Nephron (organoid): Measurements from ENCODE around the gene NPC1.

Source experiments
- H3K27ac Mint-ChIP-seq, 3 experiments: 2 replicates each; pipeline ENCODE4 v1.8.0; 2020; ENCODE audit warnings: mixed read lengths in 3 of 3, mild to moderate bottlenecking in 2 of 3, moderate library complexity in 1 of 3
- H3K27me3 Mint-ChIP-seq: 2 replicates; pipeline ENCODE4 v1.8.0; 2021; ENCODE audit warnings: low read depth, mild to moderate bottlenecking, moderate library complexity, mixed read lengths
- H3K36me3 Mint-ChIP-seq: 2 replicates; pipeline ENCODE4 v1.8.0; 2020; ENCODE audit warnings: low read depth, mixed read lengths
- H3K4me1 Mint-ChIP-seq: 2 replicates; pipeline ENCODE4 v1.8.0; 2020; ENCODE audit warnings: mixed read lengths
- H3K4me3 Mint-ChIP-seq, 3 experiments: 2 replicates each; pipeline ENCODE4 v1.8.0; 2020; ENCODE audit warnings: mild to moderate bottlenecking in 3 of 3, mixed read lengths in 3 of 3, moderate library complexity in 2 of 3
- H3K9me3 Mint-ChIP-seq: 2 replicates; pipeline ENCODE4 v1.8.0; 2020; ENCODE audit warnings: mixed read lengths
- TF ChIP-seq, protein P1 (sequence below), 3 experiments: fragments of 200-600 bp; sonication (generic); IDR thresholded peaks; one replicate each; pipeline ENCODE4 v1.5.0; 2021; ENCODE audit warnings: antibody characterized with exemption in 3 of 3; ENCODE audit not compliant: unreplicated experiment in 3 of 3

NPC1 gene

DNA sequence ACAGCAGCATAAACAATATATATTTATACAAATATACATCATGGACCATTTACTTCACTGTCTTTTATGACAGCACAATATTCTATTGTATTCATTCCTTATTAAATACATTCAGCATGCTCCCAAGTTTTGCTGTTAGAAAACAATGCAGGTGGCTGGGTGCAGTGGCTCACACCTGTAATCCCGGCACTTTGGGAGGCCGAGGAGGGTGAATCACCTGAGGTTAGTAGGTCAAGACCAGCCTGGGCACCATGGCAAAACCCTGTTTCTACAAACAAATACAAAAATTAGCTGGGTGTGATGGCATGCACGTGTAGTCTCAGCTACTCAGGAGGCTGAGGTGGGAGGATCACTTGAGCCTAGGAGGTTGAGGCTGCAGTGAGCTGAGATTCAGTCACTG lies 39.0 kb downstream of the NPC1 start:
- no peaks in the 10 kb centered on the region for H3K27me3 Mint-ChIP-seq
- peaks cover 8% of the 10 kb centered on the region for H3K4me1 Mint-ChIP-seq
- H3K9me3 Mint-ChIP-seq, result no peaks in the 10 kb centered on the region
- H3K36me3 Mint-ChIP-seq, result peaks cover 61% of the 10 kb centered on the region
- H3K4me3 Mint-ChIP-seq, result no peak overlapping the region
- TF ChIP-seq, protein P1, sequence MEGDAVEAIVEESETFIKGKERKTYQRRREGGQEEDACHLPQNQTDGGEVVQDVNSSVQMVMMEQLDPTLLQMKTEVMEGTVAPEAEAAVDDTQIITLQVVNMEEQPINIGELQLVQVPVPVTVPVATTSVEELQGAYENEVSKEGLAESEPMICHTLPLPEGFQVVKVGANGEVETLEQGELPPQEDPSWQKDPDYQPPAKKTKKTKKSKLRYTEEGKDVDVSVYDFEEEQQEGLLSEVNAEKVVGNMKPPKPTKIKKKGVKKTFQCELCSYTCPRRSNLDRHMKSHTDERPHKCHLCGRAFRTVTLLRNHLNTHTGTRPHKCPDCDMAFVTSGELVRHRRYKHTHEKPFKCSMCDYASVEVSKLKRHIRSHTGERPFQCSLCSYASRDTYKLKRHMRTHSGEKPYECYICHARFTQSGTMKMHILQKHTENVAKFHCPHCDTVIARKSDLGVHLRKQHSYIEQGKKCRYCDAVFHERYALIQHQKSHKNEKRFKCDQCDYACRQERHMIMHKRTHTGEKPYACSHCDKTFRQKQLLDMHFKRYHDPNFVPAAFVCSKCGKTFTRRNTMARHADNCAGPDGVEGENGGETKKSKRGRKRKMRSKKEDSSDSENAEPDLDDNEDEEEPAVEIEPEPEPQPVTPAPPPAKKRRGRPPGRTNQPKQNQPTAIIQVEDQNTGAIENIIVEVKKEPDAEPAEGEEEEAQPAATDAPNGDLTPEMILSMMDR (IDR thresholded peaks at IDR 0.05; ENCODE audit: unreplicated experiment in 3 of 3), result no peak
- no peak overlapping the region for H3K27ac Mint-ChIP-seq

DNA sequence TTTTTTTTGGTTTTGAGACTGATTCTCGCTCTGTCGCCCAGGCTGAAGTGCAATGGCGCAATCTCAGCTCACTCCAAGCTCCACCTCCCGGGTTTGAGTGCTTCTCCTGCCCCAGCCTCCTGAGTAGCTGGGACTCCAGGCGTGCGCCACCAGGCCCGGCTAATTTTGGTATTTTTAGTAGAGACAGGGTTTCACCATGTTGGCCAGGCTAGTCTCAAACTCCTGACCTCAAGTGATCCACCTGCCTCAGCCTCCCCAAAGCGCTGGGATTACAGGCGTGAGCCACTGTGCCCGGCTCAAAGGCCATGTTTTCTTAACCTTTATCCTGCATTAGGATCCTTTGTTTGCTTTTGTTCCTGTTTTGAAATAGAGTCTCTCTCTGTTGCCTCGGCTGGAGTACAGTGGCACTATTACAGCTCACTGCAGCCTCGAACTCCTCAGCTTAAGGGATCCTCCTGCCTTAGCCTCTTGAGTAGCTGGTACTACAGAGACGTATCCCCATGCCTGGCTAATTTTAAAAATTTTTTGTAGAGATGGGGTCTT lies 41.0 kb downstream of the NPC1 start:
- Mint-ChIP-seq H3K36me3 (peaks cover 55% of the 10 kb centered on the region), H3K4me3 (no peak overlapping the region), H3K27me3 (no peaks in the 10 kb centered on the region), H3K27ac (no peak overlapping the region), H3K4me1 (no peaks in the 10 kb centered on the region), H3K9me3 (no peaks in the 10 kb centered on the region)
- TF ChIP-seq, protein P1 (IDR thresholded peaks at IDR 0.05; ENCODE audit: unreplicated experiment in 3 of 3), result no peak

DNA sequence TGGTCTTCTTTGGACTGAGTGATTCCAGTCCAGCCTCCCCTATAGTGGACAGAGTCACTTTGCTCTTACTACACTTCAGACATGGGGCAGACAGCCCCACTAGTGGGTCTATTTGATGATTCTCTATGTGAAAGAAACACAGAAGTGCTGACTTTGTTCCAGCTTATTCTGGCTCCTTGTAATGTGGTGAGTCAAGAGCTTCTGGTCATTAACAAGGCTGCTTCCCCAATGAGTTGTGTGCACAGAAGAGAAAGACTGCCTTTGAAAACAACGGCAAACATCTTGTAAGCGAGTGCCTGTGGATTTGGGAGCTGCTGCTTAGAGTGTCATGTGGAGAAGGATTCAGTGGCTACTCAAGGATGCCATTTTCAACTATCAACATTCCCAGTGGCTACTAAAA lies 43.8 kb downstream of the NPC1 start:
- H3K9me3 Mint-ChIP-seq, result no peaks in the 10 kb centered on the region
- H3K27me3 Mint-ChIP-seq, result no peaks in the 10 kb centered on the region
- peaks cover 19% of the 10 kb centered on the region for H3K4me1 Mint-ChIP-seq
- H3K4me3 Mint-ChIP-seq, result no peak overlapping the region
- peaks cover 65% of the 10 kb centered on the region for H3K36me3 Mint-ChIP-seq
- no peak overlapping the region for H3K27ac Mint-ChIP-seq
- TF ChIP-seq, protein P1 (IDR thresholded peaks at IDR 0.05; ENCODE audit: unreplicated experiment in 3 of 3), result no peak

DNA sequence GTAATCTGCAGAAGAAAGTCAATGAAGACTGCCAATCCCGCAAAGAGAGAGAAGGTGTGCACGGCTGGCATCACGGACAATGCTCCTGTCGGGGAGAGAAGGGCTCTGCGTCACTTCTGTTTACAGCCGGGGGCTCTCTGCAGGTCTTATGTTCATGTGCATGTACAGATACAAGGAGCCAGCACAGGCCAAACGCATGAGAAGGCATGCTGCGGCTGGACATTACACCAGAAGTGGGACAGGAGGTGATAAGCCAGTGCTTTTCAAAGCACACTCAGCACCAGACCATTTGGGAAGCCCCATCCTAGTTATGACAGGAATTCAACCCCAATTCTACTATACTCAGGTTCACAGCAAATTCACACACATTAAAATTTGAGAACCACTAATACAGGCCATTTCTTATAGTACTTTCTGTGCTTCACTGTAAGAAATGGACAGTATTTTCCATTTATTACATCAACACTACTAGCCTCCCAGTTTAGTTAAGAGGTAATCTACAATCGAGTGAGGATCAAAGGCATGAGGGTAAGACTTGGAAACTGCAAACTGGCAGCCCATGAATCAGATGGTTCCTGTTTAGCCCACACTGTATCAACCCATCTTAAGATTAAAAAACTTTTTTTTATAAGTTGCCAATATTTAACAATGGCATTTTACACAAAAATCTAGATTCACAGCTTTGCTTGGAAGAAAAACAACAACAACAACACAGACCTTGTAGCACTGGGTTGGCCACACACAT lies 44.8 kb downstream of the NPC1 start:
- TF ChIP-seq, protein P1 (IDR thresholded peaks at IDR 0.05; ENCODE audit: unreplicated experiment in 3 of 3), result no peak
- Mint-ChIP-seq H3K4me3 (no peak overlapping the region), H3K27ac (no peak overlapping the region), H3K9me3 (no peaks in the 10 kb centered on the region), H3K36me3 (peaks cover 64% of the 10 kb centered on the region), H3K4me1 (peaks cover 23% of the 10 kb centered on the region), H3K27me3 (no peaks in the 10 kb centered on the region)

DNA sequence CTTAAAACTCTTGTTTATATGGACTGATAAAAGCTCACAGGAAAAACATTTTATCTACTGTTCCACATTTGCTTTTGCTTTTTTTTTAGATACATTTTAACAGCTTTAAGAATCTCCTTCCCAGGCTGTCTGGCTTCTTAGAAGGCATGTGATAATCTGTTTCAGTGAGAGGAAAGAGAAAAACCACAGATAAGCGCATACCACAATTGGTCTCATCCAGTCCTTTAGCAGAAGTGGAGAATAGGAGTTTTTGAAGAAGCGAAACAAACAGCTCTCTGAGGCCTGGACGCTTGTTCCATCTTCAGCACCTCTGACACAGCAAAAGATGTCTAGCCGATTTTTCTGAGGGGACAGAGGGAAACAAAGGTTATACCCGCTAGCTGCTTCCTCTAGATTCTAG lies 45.4 kb downstream of the NPC1 start:
- Mint-ChIP-seq H3K4me3 (no peak overlapping the region), H3K9me3 (no peaks in the 10 kb centered on the region), H3K27ac (no peak overlapping the region), H3K36me3 (peaks cover 66% of the 10 kb centered on the region), H3K27me3 (no peaks in the 10 kb centered on the region), H3K4me1 (peaks cover 30% of the 10 kb centered on the region)
- TF ChIP-seq, protein P1 (IDR thresholded peaks at IDR 0.05; ENCODE audit: unreplicated experiment in 3 of 3), result no peak
